Stimulated activated naive CD4-positive, alpha-beta T cell treated with Interleukin-2 at 50 U/mL for 16 hours (primary cell): ENCODE measurements around the gene MYT1.

Experiments
- DNase-seq: peaks from one replicate; lab custom pipeline; 2025; lab: John Stamatoyannopoulos, UW

The MYT1 gene

DNA sequence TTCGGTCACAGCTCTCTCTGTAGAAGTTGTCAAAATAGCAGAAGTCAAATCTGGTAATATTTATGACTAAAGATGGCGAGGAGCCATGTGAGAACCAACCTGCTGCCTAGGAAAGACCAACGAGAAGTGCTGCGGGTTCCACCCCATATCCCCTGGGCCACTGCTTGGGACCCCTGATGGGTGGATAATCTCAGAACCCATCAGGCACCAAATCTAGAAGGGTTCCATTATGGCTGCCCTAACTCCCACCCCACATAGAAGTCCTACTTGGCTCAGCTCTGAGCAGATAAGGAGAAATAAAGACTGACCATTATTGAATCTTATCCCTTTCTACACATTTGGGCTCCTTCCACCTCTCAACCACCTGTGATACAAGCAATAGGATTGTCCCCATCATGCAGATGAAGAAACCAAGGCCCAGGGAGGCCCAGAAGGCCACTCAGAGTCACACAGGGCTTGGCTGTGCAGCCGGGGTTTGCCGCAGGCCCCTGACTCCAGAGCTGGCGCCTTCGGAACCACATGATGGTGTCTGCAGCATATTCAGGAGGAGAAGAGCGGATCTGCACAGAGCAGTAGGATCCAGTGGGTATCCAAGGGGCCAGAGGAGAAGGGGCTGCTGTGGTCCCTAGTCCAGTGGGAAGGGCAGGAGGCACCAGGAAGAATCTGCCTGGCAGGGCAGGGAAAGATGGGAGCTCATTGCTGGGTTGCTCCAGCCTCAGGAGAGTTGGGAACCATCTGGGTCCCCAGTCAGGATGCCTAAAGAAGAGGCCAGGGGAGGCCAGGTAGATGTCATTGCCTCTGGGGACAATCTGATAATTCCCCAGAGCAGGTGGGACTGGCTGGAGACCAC lies 81.7 kb downstream of the MYT1 start:
- no peak for DNase-seq

DNA sequence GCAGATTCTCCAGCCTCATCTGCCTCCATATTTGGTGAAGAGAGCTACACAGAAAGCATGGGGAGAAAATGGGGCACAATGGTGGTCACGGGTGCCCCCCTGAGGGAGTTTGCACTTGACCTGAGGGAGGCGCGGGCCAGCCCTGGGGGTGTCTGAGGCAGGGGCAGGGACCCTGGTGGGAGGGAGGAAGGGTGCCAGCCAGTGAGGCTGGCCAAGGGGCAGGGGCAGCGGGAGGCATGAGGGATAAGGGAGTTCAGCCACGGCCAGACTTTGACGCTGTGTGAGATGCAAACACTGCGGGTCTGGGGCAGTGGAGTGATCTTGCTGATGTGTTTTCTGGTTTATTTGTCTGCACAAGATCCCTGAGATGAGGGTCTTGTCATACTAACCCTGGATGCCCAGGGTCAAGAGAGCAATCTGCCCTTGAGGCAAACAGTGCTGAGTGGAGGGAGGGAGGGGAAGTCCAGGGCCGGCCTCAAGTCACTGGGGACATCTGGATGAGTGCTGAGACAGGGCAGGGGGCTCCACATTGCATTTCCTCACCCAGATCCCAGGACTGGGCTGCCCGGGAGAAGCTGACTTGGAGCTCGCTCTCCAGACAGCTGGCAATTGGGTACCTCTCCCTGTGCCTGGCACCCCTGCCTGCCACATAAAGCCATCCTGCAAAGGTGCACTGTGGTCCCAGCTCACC lies 82.5 kb downstream of the MYT1 start:
- DNase-seq, result no peak

DNA sequence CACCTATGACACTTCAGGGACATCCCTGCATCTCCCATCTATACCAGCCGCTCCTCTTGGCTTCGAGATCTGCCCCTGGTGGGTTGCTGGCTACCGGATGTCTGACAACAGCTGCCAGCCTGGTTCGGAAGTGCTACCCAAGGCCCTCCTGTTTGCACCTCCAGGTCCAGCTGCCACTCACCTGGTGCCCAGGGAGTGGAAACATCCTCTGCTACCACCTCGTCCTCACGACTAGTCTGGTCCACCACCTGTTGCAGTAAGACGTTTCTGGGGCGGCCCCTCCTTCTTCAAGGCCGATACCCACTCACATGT lies 83.0 kb downstream of the MYT1 start:
- DNase-seq, result no peak

DNA sequence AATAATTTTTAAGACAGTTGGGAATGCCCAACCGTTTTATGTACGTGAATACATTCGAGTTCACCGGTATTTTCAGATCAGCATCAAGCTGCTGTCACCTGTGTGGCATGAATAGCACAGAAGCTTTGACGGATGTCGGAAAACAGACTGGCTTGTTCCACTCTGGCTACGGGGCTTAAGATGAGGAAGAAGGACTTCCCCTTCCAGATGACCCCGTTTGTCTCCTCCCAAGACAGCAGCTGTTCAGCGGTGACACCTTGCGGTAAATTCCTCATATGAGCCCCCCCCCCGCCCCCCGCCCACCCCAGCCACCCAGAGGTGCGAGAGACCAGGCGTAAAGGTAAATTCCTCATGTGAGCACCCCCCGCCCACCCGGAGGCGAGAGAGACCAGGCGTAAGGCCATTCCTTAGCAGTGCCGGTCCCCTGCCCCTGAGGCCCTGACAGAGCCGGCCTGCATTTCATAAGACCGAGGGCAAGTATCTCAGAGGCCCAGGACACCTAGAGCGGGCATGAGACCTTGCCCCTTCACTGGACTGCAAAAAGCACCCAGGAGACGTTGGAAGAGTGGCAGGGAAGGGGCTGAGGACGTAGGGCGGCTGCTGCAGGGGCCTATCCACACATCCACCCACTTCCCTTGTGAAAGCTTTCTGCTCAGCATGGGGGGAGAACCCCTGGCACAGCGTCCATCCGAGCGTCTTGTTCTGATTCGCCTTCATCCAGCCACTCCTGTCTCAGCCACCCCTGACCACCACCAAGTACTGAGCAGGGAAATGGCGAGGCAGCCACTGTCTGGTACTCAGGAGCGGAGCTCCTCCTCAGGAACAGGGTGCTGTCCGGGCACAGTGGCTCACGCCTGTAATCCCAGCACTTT lies 84.0 kb downstream of the MYT1 start:
- no peak for DNase-seq

DNA sequence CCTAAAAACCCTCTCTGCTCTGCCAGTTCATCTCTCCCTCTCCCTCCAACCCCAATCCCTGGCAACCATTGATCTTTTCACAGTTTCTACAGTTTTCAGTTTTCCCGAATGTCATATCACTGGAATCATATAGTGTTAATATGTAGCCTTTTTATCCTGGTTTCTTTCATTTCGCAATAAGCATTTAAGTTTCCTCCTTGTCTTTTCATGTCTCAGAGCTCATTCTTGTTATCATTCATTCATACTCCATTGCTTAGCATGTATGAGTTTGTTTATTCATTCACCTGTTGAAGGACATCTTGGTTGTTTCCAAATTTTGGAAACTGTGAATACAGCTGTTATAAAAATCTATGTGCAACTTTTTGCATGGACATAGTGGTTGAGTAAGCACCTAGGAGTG lies 85.8 kb downstream of the MYT1 start:
- DNase-seq, result no peak

DNA sequence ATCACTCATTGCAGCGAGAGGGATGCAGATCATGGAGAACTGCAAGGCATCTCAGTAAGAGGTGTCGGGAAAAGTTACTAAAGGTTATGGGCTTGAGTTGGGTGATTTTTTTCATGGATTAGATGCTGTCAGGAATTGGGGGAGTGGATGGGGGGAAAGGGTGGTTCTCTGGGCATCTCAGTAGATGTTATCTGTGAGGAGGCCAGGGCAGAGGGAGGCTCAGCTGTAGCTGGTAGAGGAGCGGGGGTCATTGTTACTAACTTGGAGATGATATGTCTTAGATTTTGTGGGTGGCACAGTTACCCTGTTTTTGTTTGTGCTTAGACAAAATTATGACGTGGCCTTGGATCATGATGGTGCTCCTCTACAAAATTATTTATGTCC lies 88.7 kb downstream of the MYT1 start:
- no peak for DNase-seq

DNA sequence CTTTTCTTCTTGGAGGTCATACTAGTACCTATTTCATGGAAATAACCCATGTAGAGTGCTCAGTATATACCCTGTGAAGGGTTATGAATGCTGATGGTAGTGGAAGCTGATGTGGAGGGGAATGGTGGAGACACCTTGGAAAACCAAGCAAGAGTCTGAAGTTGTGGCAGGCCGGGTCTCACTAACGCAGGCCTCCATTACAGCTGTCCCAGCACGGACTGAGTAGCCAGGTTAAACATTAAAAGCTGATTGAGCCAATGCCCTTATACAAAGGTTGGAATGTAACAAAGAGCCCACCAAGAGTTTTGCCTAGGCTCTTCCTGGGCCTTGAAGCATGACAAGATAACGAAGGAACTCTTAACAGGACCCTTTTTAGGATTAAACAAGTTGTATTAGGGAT lies 89.2 kb downstream of the MYT1 start:
- DNase-seq, result no peak

DNA sequence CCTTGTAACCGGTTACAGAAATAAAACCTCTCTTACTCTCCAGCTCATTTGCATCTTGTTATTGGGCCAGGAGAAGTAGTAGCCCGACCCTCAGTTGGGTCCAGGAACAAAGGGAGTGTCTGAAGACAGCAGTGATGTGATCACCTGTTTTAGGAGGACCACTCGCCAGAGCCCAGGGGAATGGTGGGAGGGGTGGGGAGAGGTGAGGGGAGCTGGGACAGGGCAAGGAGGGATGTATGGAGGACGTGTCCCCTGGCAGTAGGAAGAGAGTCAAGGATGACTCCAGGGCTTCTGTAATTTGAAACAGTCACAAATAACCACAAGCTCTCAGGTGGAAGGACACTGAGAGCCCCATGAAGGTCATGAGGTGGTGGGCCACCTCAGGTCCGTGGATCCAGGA lies 89.9 kb downstream of the MYT1 start:
- no peak for DNase-seq

DNA sequence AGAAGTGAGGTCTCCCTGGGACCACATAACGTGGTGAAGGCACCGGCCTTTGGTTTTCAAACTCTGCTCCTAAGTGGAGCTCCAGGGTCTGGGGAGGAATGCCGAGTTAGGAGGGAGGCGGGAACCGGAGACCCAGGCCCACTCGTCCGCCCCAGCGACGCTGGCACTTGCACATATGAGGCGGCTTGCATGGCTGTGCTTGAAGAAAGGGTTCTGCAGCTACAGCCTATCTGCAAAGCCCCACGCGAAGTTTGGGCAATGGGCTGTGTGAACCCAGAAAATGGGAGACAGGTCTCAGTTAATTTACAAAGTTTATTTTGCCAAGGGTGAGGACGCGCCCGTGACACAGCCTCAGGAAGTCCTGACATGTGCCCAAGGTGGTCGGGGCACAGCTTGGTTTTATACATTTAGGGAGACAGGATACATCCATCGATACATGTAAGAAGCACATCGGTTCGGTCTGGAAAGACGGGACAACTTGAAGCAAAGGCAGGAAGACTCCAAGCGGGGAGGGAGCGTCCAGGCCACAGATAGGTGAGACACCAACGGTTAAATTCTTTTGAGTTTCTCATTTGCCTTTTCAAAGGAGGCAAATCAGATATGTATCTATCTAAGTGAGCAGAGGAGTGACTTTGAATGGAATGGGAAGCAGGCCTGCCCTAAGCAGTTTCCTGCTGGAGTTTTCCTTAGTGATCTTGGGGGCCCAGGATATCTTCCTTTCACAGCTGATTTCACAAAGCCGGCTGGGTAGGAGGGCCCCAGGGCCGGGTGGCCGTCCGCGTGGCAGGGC lies 90.5 kb downstream of the MYT1 start:
- no peak for DNase-seq

DNA sequence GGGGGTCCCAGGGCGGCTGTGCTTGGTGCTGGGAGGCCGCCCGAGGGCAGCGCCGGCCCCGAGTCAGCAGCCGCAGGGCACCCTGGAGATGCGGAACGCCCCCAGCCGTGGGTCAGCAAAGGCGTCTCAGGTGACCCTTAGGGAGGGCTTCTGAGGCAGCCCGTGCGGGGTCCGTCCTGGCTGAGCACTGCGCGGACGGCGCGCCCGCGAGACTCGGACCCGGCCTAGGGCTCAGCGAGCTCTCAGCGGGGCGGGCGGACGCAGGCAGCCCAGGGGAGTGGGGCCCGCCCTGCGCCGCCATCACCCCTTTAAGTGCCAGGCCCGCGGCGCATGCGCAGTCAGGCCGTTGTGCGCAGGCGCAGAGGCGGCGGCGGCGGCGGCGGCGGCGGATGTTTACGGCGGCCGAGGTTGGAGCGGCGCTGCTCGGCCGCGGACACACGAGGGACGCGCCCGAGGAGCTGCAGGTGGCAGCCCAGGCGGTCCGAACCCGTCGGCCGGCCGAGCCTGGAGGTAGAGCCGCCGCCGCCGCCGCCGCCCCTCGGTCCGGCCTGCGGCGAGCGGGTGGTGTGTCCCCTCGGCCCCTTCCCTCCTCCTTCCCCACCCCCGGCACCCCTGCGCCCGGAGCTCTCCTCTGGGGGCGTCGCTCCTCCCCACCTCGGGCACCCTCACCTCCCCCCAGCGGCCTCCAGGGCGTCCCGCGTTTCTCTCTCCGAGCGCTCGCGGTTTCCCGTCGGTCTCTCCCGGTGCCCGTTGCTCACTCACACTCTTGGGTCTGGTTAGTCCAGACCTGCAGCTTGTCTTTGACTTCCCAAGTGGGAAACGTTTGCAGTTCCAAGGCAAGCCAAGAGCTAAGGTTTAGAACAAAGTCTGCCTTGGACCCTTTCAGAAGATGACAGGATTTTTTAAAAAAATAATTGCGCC lies 91.4 kb downstream of the MYT1 start, which contains the start of gene PCMTD2:
PCMTD2 (plus strand) TSS at position 388 of the 921 bp plus-strand sequence. CDS start 4,218 bp downstream, outside the sequence.
- DNase-seq, result peak; percentile 75

DNA sequence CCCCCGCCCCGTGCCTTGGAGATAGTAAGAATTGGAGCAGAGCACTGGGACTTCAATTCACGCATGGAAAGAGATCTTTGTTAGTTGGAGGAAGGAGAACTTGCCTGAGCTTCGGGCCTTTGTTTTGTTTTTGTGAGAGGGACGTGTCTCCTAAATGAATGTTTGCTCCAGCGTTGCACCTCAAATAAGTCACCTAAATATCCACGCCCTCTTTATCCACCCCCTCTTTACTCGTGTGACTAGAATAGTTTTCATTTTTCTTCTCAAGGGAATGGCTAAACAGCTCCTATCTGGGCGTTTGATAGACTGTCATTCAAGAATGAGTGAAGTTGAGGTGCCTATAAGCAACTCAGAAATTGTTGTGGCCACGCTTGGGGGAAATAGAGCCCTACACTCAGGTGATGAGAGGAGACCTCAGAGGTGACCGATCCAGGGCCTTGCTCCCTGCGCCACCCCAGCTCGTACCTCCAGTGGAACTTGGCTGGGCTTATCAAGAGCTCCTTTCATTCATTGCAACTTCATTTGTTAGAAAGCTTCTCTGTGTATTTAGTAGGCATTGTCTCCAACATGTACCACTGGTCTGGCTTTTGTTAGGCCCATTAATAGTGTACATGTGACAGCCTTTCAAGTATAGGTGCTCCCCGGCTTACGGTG lies 92.2 kb downstream of the MYT1 start:
- no peak for DNase-seq

DNA sequence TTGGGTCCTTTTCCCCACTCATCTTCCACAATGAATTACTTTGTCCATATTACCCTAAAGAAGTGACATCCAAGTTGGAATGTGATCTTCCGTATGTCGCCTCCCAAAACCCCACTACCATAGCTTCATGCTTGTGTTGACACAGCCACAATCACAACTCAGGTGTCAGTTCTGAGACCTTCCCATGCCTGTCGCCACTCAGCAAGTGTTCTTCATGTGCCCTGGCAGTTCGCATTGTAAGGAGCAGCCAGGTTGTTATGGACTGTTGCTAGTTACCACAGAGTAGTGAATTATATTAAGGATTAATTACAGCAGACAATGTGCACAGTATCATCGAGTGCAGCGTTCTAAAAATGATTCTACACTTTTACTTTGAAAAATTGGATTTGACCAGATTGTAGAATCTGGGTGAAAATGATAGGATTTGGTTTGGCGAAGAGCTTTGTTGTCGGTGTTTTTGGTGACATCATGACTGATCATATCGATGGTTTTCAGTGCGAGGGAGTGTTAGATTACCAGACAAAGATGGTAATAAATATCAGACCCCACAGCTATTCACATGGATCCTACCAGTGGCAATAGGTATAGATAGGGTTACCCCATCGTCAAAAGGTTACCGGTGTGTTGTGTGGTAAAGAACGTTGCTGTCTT lies 93.0 kb downstream of the MYT1 start:
- no peak for DNase-seq

DNA sequence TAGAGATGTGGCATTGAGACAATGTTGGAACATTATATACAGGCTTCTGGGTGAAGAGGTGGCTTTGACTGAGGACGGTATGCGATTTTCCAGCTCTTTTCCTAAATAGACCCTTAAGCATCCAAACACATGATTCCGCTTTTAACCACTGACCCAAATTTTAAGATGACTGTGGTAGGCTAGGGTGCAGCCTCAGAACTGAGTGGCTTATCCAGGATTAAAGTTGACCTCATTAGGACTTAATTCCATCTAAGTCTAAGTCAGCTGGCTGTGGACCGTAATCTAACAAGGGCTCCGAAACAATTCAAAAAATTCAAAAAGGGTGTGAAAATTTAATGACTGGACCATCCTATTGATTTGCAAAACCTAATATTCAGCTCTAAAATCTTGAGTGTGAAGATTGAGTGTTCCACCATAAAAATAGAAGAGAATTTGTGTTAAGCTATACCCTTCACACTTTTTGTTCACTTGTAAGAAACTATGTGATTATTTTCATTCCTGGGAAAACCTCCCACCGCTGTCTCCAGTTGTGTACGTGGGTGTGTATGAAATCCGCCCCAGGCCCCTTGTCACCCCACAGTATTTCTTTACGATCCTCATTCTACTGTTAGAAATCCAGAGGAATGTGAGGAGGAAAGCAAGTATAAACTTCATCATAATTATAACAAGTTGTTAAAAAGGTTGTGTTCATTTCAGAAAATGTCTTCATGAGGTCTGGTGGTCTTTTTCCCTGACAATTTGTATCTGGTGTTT lies 94.0 kb downstream of the MYT1 start:
- no peak for DNase-seq

DNA sequence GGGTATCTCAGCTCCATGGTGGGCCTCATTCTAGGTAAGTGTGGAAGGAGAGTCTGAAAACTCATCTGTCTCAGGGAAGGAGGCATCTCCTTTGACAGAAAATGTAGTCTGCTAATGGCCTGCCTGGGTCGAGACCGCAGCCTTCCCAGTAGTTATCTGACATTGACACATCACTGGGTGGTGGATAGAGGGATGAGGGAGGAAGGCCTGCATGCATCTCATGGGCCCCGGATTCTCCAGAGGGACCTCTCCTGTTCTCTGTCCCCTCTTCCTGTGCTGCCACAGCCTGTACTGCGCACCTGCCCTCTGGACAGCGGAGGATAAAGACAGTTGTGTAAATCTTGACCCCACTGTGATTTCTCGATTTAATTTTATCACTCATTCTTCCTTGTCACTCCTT lies 96.0 kb downstream of the MYT1 start:
- DNase-seq, result no peak

DNA sequence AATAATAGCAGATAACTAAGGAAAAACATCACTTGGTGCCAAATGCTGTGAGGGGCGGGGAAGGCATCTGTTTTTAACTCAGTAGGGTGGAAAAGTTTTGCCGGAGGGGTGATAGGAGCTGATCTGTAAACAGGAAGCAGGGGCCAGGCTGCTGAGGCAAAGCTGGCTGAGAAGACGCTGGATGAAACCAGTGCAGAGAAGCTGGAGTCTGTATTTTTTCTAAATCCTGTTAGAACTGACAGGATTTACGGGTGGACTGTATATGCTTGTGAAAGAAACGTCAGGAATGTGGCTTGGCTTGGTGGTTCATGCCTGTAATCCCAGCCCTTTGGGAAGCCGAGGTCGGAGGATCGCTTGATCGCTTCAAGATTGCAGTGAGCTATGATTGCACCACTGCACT lies 96.9 kb downstream of the MYT1 start:
- no peak for DNase-seq

DNA sequence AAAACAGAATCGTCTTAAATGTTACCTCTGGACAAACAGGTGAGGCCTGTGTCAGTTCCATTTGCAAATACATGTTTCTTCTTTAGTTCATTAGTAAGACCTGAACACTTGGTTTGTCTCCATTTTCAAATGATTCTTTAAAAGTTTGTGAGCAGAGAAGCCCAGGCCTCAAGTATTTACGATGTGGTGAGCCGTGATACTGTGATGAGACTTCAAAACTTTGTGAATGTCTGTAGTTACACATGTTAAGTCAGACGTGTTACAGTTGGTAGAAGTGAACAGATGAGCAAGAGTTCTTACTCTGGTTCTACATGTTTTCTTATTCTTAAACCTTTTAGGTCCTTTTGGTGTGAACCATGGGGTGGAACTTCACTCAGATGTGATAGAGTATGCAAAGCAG lies 99.8 kb downstream of the MYT1 start:
- no peak for DNase-seq

DNA sequence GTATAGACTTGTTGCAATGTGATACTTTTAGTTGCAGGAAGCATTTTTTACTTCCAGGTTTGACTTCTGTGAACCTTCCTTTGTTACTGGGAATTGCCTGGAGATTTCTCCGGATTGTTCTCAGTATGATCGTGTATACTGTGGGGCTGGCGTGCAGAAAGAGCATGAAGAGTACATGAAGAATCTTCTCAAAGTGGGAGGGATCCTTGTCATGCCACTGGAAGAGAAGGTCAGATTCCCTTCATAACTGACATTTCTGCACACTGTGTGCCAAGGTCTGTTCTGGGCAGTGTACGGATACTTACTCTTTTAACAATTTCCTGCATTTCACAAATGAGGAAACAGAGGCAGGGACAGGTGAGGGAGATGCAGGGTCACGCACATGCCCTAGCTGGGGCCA lies 100.9 kb downstream of the MYT1 start:
- DNase-seq, result no peak

DNA sequence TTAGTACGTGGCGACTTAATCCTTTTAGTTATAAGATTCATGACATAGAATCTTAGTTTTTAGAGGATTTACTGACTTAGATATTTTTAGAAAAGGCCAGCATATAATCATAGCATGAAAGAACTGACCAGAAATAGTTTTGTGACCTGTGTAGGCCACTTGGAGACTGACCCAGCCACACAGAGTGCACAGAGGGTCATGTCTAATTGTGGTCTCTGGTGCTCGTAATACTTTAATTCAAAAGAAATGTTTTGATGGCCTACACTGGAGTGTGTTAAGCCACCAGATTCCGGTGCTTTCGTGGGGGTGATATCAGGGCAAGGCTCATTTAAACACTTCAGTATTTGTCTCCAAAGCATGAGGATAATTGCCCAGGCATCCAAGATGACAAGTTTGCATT lies 102.7 kb downstream of the MYT1 start:
- DNase-seq, result no peak

DNA sequence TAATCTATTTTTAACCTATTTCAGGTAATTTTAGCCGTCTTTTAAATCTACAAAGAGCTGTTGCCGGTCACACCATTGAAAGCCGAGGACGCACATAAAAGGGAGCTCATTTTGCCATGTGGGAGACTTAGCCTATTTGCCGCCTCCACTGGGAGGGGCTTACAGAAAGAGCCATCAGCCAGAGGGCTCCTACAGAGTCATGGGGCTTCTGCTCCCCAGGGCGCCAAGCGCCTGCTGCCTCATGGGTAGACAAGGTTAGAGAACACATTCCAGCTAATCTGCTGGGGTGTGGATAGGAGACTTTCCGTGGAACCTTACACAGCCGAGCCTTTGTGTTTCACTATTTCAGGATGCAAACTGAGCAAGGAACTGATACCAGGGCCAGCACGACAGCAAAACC lies 103.9 kb downstream of the MYT1 start:
- no peak for DNase-seq
